GM19035 (cell line): Measurements from ENCODE around the gene CAPN8.
A peak's percentile ranks its signal among the peaks of the same experiment; 100 is the strongest.

Experiments
- ATAC-seq: cut with Tn5 transposase; IDR thresholded peaks from one replicate; pipeline ENCODE4 v1.9.1; 2021; ENCODE audit not compliant: unreplicated experiment

The CAPN8 gene

DNA sequence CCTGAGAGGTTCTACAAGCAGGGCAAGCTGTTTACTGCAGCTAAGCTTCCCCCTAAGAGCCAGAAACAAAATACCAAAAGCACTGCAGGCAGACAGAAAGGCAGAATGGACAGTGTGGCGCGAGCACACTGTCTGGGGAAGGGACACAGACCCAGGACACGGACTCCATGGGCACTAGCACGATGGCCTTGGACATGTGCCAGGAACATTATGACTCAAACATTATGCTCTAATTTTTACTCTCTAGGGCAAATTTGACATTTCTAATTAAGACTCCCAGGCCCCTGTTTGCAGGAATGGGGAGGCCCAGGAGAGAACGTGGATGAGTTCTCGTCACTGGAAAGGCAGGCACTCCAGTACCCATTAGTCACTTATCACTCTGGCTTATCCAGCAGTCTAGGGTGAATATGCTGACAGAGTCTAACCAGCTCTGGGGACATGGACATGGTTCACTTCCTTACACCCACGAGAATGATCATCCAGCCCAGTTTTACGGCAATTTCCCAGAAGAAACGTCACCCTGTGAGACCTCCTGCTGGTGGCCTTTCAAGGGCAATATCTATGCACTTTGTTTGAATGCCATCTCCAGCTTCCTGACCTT, 45.1 kb downstream of the CAPN8 start:
- no peak for ATAC-seq

- ATAC-seq: no peak
These were observed 46.8 kb downstream of the CAPN8 start for GRCh38 chr1:223618680-223619079.

GRCh38 chr1:223617323-223618070, 48.0 kb downstream of the CAPN8 start:
- ATAC-seq: no peak

DNA sequence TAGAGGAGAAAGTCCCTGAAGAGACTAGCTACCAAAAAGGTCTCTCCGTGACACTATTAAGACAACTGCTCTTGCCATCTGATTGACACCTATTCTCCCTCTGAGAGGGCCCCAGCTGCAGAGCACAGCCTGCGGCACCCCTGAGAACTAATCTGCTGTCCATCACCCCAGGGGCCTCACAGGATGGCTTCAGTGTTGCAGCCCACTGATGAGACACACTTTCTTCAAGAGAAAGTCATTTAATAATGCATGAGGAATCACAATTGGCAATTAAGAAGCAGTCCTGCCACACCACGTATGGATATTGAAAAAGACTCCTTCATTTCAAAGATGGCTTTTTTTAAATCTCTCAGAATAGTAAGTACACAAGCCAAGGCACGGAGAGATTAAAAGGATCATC, 48.9 kb downstream of the CAPN8 start:
- no peak for ATAC-seq

DNA sequence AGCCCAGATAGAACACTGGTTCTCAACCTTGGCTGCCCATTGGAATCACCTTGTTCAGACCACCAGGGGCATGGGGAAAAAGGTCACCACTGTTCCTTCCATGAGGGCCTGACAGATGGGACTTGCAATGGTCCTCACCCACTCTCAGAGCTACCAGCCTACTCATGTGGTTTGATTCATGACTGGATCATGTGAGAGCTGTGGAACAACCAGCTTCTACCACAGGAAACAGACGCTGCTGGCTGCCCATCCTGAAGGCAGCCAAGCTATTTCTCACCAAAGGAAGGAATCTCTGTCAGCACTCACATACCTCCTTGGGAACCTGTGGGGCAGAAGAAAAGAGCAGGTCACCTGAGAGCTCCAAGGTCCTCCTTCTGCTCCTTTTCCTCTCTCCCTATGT, 53.6 kb downstream of the CAPN8 start:
- ATAC-seq: no peak

DNA sequence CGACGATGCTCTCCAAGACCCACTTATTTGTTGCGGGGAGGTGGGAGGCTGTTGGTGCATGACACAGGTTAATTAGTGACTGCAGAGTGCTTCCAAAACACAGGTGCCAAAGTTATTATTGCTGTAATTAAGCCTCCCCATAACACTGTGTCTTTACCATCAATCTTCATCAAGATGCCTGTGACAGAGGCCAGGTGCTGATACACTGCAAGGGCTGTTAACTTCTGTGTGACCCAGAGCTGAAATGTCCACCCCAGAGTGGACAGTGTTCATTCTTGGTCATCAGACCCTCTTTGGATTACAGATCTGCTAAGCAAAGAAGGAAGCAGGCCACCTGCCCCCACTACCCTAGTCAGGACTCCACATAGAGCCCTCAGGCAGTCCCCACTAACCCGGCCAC, 55.5 kb downstream of the CAPN8 start:
- ATAC-seq: no peak

DNA sequence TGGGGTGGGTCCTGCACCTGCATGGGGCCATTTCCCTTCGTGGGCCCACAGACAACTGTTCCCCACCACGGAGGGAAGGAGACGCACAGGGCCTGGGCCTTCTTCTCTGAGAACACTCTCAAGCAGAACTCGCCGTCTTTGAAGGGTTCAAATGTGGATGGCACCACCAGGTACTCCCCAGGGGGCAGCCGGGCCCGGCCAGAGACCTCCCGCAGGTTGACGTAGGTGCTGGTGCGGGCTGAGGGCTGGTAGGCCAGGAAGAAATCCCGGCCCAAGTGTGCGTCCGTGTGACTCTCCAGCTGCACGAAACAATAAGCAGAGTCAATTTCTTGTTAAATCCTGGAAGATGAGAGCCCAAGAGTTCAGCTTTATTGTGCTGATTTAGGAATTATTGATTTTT, 56.4 kb downstream of the CAPN8 start:
- no peak for ATAC-seq

DNA sequence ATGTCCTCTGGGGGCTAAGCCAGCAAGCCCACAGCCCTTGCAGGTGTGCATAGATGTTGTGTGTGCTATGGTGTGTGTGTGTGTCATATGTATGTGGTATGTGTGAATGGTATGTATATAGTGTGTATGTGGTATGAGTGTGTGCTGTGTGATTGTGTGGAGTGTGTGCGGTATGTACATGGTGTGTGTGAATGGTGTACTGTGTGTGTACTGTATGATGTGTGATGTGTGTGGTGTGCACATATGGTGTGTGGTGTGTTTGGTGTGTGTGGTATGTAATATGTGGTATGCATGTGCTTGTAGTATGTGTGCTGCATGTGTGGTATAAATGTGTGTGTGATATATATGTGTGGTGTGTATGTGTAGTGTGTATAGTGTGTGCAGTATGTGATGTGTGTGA, 107.0 kb downstream of the CAPN8 start:
- no peak for ATAC-seq

DNA sequence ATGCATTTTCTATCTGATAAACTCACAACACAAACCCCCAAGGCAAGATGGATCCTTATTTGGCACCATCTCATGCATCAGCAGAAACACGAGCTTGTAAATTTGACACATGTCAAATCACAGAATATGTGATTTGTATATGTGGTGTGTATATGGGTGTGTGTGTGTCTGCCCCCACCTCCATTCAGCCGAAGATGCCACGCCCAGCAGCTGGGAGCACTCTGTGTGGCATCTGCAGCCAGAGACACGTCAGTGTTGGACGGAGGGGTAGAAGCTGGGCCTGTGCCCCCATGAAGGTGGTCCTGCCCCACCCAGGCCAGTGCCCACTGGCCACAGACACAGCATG, 108.4 kb downstream of the CAPN8 start:
- no peak for ATAC-seq

DNA sequence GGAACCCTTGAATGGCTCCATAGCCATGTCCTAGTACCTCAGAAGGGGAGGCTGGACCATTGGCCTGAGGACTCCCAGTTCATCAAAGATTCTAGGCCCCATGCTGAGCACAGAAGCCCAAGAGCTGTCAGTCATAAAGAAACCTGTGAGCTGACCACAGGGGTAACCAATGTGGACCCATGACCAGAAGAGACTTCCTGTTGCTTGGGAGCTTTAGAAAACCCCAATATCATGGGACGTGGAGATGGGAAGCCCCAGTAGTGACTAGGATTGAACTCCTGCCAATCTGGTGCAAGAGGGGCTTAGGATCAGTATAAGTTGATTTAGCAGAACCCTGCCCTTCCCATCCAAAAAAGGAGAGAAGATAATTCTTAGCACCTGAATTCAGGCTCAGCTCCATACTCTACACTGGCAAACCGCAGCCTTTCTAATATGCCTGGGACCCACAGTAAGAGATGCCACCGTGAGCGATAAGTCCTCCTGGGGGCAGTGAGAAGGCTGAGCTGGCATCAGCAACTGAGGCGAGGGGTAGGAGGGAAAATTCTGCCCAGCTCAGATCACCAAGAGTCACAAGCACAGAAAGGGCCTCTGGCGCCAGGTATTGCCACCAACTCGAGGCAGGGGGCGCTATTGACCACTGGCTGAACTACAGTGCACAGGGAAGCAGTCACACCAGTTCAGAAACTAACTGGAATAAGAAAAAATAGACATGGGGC, 108.9 kb downstream of the CAPN8 start:
- peak; percentile 91 for ATAC-seq

- ATAC-seq: no peak
These were observed 111.5 kb downstream of the CAPN8 start for GRCh38 chr1:223553957-223554356.

- ATAC-seq: no peak
These were observed 113.9 kb downstream of the CAPN8 start for GRCh38 chr1:223551610-223552009.

GRCh38 chr1:223549740-223550139, 115.8 kb downstream of the CAPN8 start:
- ATAC-seq: no peak

DNA sequence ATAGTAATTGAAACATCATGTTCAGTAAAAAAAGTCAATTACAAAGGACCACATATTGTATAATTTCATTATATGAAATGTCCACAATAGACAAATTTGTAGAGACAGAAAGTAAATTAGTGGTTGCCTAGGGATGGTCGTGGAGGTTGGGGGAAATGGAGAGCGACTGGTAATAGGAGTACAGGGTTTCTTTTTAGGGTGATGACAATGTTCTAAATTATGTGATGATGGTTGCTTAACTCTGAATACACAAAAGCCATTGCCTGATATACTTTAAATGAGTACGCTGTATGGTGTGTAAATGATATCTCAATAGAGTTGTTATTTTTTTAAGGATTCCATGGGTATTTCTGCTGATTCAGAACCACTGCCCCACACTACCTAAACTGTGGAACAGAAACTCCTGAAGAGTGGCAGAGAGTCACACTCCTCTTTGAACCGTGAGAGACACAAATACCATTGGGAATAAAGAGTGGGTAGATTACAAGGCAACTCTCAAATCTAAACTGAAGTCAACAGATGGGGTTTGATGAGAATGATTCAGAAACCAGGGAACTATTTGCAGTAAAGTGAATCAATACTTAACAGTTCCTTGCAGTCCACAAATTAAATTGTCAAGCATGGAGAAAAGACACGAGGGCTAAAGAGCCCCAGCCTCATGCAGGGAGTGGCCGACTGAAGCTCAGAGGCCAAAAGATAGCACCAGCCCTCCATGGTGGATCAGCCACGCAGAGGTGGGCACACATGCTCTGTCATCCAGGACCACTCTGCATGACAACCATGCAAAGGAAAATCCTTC, 118.0 kb downstream of the CAPN8 start:
- ATAC-seq: no peak

DNA sequence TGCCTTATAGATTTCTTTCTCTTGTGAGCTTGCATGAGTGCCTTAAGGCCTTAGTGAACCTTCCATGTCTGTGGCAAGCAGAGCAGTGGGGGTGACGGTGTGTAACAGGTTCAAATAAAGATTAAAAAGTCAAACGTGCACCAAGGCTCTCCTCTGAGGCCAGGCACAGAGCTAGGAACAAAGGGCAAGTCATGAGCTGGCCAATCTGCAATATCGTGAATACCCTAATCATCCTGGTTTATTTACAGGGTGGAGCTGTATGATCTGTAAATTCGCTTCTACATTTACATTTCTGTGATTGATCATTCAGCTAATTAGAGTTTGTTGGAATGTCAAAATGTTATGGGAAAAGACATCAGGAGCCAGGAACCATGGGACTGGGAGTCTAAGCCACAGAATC, 120.2 kb downstream of the CAPN8 start:
- no peak for ATAC-seq

DNA sequence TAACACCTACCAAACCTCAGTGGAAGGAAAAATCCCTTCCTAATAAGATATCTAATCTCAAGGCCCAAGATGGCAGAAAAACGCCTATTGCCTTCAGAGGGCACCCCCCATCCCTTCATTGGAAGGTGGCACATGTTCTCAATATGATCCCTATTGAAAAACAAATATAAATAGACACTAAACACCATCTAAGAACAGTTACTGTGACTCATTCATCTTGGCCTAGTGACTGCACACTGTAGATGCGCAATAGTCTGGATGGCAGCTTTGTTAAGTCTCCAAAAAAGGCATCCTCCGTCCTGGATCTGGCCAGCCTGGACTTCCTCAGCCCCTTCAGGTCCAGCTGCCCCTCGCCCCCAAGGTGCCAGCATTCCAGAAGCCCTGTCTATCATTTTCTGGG, 121.9 kb downstream of the CAPN8 start:
- ATAC-seq: no peak

GRCh38 chr1:223542831-223543230, 122.7 kb downstream of the CAPN8 start:
- ATAC-seq: no peak

- ATAC-seq: no peak
These were observed 124.9 kb downstream of the CAPN8 start for GRCh38 chr1:223540485-223541106.

DNA sequence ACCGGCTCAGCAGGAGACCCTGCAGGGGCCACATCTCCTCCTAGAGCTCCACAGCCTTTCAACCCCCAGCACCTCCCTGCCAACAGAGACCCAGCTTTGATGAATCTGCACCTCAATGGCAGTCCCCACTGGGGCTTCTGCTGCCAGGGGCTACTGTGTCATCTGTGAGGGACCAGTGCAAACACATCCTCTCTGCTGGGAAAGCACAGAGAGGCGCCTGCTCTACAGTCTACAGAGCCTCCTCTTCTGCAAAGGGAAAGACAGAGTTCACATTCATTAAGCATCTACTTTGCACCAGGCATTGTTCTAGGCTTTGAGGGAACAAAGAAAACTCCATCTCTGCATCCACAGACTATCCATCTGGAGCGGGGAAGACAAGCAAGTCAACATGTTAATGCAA, 125.8 kb downstream of the CAPN8 start:
- ATAC-seq: no peak

GRCh38 chr1:223538981-223539380, 126.5 kb downstream of the CAPN8 start:
- no peak for ATAC-seq

- no peak for ATAC-seq
These were observed 130.2 kb downstream of the CAPN8 start for GRCh38 chr1:223535319-223535718.
